HG03103 (cell line): Measurements from ENCODE around the gene ZNF595.
"Not testable (repeated sequence)": the region's sequence is repeated elsewhere in the genome, so short reads cannot be mapped to it uniquely, and the experiment has no call there.

Experiments used
- ATAC-seq: cut with Tn5 transposase; IDR thresholded peaks from one replicate; pipeline ENCODE4 v1.9.1; 2021; ENCODE audit warnings: low read depth; ENCODE audit not compliant: unreplicated experiment

ZNF595 gene

DNA sequence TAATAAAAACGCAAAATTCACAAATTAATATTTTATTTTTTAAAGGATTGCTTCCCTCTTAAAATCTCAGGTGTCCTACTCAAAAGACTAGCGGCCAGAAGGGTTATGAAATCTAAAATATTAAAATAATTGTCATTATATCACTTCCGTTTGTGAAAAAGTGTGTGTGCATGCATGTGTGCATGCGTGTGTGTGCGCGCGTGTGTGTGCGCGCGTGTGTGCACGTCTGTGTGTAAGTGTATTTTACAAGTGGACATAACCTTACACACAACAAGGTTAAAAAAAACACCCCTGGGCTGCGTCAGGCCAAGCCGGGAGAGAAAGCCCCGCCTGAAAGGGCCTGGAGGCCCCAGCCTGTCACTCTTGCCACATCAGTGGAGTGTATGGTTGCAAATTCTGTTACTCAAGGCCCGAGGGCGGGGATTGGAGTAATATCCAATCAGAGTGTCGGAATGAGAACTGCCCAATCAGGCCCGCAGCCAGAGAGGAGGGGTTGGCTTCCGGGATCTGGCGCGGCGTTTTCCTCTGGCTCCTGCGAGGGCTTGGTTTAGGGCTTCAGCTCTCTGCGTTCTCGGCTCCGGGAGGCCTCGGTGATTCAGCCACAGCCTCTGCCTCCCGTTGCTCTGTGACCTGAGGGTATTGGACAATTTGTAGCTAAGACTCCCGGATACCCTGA lies at the start of gene ZNF595:
TSS of gene ZNF595 (plus strand) at position 518 of the 676 bp plus-strand sequence. CDS start 168 bp downstream, outside the sequence.
- ATAC-seq: not testable (repeated sequence)

DNA sequence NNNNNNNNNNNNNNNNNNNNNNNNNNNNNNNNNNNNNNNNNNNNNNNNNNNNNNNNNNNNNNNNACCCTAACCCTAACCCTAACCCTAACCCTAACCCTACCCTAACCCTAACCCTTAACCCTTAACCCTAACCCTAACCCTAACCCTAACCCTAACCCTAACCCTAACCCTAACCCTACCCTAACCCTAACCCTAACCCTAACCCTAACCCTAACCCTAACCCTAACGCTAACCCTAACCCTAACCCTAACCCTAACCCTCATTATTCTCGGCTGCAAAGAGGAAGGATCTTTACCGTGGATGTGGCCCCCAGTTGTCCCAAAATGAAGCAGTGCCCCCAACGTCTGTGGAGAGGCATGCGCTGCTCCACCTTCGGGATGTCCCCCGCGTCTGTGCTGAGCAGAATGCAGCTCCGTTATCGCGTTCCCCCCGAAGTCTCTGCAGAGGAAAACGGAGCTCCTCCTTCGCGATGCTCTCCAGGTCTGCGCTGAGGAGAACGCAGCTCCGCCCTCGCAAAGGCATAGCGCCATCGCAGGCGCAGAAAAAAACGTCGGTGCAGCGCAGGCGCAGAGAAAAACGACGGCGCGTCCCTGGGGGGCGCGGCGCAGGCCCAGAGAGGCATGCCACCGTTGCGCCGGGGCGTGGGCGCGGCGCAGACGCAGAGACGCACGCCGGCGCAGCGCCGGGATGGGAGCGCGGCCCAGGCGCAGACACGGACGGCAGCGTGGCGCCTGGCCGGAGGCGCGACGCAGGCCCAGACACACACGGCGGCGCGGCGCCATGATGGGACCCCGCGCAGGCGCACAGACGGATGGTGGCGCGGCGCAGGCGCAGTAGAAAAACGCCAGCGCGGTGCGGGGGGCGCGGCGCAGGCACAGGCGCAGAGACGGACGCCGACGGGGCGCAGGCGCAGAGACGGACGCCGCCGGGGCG lies 42.9 kb upstream of the ZNF595 start:
- not testable (repeated sequence) for ATAC-seq

DNA sequence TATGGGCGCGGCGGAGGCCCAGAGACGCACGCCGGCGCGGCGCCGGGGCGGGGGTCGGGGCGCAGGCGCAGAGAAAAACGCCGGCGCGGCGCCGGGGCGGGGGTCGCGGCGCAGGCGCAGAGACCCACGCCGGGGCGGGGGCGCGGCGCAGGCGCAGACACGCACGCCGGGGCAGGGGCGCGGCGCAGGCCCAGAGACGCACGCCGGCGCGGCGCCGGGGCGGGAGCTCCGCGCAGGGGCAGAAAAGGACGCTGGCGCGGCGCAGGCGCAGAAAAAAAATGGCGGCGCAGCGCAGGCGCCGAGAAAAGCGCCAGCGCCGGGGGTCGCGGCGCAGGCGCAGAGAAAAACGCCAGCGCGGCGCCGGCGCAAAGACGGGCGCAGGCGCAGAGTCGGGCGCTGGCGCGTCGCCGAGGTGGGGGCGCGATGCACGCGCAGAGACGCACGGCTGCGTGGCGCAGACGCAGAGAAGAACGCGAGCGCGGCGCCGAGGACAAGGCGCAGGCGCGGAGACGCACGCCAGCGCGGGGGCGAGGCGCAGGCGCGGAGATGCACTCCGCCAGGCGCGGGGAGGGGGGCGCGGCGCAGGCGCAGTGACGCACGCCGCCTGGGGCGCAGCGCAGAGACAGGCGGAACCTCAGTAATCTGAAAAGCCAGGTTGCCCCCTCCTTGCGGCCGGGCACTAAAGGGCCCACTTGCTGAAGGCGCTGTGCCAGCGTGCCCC lies 41.9 kb upstream of the ZNF595 start:
- ATAC-seq: not testable (repeated sequence)

GRCh38 chr4:11816-12417 lies 41.2 kb upstream of the ZNF595 start:
- ATAC-seq: peak; percentile 64

DNA sequence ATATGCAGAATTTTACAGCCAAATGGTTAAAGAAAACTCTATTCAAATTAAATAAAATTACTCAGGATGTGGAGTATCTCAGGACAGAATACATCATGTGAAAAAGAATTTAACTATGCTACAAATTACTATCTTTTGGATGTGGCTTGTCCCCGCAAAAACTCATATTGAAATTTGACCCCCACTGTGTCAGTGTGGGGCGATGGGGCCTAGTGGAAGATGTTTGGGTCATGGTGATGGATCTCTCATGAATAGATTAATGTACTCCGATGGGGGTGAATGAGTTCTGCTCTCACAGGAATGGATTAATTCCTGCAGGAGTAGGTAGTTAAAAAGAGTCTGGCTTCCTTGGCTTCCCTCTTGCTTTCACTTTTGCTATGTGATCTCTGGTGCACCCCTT lies 35.0 kb upstream of the ZNF595 start:
- not testable (repeated sequence) for ATAC-seq

DNA sequence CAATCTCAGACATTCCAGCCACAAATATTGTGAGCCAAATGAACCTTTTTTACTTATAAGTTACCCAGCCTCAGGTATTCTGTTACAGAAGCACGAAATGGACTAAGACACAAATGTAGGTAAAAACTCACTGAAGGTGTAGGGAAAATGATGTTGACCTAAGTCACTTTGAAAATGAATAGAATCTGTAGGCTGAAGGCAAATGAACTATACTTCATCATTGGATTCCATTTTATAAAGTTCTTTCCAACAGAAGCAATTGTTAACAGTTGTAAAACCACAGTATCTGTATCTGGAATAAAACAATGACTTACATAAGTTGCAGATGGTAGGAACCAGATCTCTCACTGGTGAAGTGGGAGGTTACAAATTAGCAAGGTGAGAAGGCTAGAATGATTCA lies 34.5 kb upstream of the ZNF595 start:
- ATAC-seq: not testable (repeated sequence)

- ATAC-seq: not testable (repeated sequence)
These were observed 30.2 kb upstream of the ZNF595 start for GRCh38 chr4:22882-23281.

GRCh38 chr4:24359-24758 lies 28.8 kb upstream of the ZNF595 start:
- ATAC-seq: not testable (repeated sequence)

DNA sequence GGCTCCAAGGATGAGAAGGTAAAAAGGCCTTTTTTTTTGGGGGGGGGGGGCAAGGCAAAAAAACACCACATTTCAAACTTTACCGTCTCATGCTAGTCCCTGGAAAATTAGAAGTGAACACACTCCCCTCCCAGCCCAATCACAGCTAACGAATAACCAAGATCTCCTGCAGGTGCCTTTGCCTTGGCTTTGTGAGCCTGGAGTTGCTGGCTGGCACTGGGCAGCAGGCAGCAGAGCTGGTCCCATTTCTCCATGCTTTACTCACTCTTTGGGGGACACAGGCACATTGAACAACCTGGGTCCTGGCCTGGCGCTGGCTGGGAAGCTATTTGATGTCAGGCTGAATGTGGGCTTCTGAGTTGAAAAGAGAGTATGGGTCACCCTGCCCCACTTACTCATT lies 25.6 kb upstream of the ZNF595 start:
- ATAC-seq: not testable (repeated sequence)

GRCh38 chr4:28767-29542 lies 24.2 kb upstream of the ZNF595 start:
- not testable (repeated sequence) for ATAC-seq

- ATAC-seq: not testable (repeated sequence)
These were observed 19.8 kb upstream of the ZNF595 start for GRCh38 chr4:33314-33713.

- ATAC-seq: not testable (repeated sequence)
These were observed 16.3 kb upstream of the ZNF595 start for GRCh38 chr4:36559-37415.

DNA sequence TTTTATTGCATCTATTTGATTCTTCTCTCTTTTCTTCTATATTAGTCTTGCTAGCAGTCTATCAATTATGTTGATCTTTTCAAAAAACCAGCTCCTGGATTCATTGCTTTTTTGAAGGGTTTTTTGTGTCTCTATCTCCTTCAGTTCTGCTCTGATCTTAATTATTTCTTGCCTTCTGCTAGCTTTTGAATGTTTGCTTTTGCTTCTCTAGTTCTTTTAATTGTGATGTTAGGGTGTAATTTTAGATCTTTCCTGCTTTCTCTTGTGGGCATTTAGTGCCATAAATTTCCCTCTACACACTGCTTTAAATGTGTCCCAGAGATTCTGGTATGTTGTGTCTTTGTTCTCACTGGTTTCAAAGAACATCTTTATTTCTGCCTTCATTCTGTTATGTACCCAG lies 14.9 kb upstream of the ZNF595 start:
- ATAC-seq: not testable (repeated sequence)

DNA sequence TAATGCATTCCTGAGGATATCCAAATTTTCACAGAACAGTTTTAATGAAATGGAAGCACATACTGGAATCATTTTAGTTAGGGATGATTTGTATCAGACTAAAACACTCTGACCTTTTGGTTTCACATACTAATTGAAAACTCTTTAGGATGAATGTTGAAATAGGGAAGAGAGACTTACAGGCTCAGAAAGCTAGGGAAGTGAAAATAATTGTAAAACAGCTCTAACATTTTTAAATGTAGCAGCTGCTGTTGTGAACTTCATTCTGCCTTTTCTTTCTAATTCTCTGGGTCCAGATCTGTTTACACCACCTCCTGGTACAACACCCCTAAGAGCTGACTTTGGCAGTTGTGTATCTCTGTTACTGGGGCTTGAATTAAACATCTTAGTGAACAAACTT lies 9.7 kb upstream of the ZNF595 start:
- not testable (repeated sequence) for ATAC-seq

DNA sequence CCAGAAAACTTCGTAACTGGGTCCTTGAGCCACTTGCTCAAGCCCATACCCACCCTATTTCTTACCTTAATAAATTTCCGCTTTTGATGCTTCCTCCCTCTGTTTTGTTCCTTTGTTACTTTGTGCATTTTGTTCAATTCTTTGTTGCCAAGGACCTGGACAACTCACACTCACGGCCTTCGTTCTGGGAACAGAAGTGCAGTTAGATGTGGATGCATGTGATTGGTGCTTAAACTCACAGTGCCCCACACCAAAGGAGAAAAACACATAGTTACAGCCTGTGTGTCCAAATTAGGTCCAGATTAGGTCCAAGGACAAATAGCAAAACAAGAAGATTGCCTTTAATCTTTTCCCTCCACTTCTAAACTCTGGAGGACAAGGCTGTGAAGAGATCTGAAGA lies 1.9 kb upstream of the ZNF595 start:
- peak; percentile 10 for ATAC-seq

DNA sequence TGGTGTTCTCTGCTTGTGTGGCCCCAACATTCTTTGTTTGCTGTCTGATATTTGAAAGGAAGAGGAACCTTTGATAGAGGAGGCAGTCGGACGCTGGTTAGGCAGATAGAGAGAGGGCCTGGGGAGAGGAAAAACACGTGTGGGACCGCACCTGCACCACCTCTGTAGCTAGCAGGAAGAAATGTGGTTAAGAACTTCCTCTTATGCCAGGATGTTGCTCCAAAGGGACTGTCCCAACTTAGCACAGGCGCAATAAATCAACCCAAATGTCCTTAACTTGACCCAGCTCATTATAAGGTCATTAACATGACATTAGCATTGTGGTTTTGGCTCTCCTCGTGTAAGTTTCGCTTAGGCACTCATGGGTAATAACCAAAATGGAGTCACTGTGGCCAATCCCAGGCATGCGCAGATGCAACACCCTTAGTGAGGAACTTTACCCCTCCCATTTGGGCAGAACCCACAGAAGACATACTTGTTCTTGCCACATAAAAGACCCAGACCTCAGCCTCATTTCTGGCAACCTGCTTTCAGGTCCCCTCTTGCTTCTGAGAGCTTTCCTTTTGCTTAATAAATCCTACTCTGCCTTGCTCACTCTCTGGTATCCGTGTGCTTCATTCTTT lies 1.4 kb upstream of the ZNF595 start:
- peak; percentile 71 for ATAC-seq

DNA sequence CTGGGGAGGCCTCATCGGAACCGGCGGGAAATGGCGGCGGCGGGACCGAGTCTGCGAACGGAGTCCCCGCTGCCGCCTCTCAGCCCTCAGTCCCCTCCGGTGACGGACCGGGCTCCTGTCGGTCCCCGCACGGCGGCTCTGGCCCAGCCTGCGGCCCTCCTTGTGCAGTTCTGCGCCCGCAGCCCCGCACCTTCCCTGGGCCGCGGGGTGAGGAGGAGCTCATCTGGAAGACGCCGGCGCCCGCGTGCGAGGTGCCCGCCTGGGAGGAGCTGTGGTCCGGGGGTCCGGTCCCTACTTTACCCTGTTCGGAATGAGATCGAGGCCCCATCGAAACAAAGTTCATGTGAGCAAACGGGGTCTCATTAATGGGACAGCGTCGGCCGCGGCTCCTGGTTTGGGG lies 400 bp downstream of the ZNF595 start:
- ATAC-seq: not testable (repeated sequence)

GRCh38 chr4:64733-65132 lies 11.6 kb downstream of the ZNF595 start:
- not testable (repeated sequence) for ATAC-seq
